GM21447 (cell line): ENCODE results near the gene ZAP70.
"Not testable (repeated sequence)": the region's sequence is repeated elsewhere in the genome, so short reads cannot be mapped to it uniquely, and the experiment has no call there.

Source experiments
- ATAC-seq: cut with Tn5 transposase; IDR thresholded peaks from one replicate; pipeline ENCODE4 v1.9.1; 2021; ENCODE audit not compliant: unreplicated experiment

Gene ZAP70

GRCh38 chr2:97697252-97698235 lies 15.8 kb upstream of the ZAP70 start:
- ATAC-seq = peak; percentile 95

DNA sequence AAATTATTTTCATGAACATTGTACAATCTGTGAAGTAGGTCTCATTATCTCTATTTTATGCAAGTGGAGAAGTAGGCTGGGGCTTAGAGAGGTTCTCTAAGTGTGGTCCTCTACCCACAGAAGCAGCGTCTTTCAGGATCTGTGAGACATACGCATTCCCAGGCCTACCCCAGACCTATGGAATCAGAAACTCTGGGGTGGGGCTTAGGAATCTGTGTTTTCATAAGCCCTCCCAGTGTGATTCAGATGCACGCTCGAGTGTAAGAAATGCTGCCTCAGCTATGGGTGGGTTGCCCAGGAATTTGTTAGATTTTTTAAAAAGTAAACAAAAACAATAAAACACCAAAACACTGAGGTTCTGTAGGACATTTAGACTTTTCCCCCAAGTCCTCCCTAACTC lies 14.8 kb upstream of the ZAP70 start:
- no peak for ATAC-seq

GRCh38 chr2:97699765-97700444 lies 13.5 kb upstream of the ZAP70 start:
- ATAC-seq = no peak

DNA sequence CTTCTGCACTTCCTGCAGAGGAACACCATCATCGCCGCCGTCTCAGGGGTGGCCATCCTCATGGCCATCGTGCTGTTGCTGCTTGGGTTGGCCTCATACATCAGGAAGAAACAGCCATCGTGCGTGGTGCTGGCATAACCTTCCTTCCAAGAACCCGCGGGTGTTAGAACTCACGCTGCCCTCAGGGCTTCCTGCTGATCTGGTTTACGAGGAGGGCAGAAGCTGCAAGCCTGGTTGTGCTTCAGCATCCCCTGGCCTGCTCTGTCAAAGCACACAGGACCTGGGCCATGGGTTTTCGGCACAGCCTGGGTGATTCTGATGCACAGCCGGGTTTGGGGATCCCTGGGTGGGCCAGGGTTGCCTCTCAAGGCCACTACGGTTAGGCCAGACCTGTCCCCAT lies 12.2 kb upstream of the ZAP70 start:
- no peak for ATAC-seq

GRCh38 chr2:97701851-97702465 lies 11.4 kb upstream of the ZAP70 start:
- ATAC-seq = no peak

DNA sequence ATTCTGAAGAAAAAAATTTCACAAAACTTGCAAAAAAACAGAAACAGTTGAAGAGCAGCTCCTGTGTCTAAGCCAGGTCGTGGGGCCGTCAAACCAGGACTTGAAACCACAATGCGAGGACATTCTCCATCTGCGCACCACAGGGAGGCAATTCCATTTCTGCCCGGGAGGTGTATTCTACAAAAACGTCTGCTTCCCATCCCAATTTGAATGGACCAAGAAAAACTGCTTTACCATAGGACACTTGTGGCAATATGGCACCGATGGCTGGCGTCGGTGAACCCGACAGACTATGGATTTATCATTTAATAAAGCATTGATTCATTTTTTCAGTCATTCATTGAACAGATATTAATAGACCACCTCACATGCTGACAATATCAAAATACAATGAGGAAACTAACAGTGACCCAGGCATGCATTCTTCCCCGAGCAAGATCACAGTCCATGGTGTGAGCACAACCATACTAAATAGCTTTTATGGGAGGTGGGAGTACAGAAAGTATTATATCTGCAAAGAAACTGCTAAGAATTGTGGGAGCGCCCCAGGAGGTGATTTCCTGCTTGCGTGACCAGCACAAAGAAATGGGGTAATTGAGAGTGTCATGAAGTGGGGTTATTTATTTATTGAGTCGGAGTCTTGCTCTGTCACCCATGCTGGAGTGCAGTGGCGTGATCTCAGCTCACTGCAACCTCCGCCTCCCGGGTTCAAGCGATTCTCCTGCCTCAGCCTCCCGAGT lies 10.5 kb upstream of the ZAP70 start:
- no peak for ATAC-seq

- no peak for ATAC-seq
Measured at GRCh38 chr2:97703741-97704140, 9.6 kb upstream of the ZAP70 start.

DNA sequence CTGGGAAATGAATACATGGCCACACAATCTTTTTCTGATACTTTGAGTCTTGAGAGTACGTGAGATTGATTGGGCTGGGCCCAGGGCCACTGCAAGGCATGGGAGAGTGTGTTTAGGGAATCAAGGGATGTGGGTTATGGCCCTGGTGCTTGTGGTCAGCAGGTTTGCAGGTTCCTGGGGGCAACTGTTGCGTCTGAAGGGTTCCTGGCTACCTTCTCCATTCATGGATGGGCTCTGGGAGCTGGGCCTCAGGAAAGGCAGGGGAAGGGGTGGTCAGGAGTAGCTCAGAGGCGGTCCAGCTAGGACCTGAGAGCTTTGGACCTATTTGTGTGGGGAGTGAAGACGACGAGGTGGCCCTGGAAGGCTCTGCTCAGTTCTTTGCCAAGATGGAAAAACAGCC lies 8.4 kb upstream of the ZAP70 start:
- no peak for ATAC-seq

- no peak for ATAC-seq
Measured at GRCh38 chr2:97706112-97706511, 7.3 kb upstream of the ZAP70 start.

- ATAC-seq = no peak
Measured at GRCh38 chr2:97706708-97707345, 6.5 kb upstream of the ZAP70 start.

GRCh38 chr2:97707362-97708047 lies 5.9 kb upstream of the ZAP70 start:
- no peak for ATAC-seq

DNA sequence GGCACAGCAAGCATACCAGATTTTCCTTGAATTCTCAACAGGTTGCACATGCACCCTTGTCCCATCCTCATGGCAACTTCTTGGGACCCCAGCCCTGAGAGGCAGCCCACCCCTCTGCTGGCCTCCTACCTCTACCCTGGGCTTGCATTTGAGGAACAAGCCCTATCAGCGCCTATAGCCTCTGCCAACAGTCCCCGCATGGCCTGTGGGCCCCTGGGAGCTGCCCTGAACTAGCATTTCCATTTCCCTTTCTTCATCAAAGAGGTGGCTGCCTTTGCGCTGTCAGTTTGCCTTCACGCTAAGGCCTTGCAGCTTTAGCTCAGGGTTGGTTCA lies 5.4 kb upstream of the ZAP70 start:
- no peak for ATAC-seq

DNA sequence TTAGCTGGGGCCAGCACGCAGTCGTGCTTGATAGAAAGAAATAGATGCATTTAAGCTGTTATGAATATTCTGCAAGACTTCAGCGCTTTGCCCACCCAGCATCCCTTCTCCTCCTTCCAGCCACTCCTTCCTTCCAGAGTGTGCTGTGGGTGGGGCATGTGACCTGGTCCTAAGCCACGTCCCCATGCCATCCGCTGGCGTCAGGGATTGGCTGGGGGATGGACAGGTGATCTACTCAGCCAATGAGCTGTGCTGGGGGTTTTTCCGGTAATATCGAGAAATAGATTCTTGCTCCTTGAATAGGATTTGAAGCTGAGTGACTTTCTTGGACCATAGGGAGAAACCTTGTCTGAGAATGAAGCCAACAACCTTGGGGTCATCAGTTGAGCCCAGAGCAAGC lies 4.8 kb upstream of the ZAP70 start:
- no peak for ATAC-seq

GRCh38 chr2:97711394-97711711 lies 2.0 kb upstream of the ZAP70 start:
- ATAC-seq = no peak

DNA sequence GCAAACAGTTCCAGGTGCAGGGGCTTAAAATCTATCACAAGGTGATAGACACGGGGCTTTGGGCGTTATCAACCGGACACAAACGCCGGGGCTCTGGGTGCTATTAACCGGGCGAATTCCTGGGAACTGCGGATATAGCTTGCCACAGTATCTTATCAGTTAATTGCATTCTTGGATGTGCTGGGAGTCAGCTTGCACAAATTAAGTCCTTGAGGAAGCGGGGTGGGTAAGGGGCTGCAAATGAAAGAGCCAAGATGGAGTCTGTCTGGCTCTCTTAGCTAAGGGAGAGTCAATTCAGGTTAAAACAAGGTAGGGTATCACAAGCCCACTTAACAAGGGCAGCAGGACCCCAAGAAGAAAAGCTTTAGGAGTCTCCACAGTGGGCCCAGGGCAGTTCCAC lies 1.2 kb upstream of the ZAP70 start:
- ATAC-seq = not testable (repeated sequence)

DNA sequence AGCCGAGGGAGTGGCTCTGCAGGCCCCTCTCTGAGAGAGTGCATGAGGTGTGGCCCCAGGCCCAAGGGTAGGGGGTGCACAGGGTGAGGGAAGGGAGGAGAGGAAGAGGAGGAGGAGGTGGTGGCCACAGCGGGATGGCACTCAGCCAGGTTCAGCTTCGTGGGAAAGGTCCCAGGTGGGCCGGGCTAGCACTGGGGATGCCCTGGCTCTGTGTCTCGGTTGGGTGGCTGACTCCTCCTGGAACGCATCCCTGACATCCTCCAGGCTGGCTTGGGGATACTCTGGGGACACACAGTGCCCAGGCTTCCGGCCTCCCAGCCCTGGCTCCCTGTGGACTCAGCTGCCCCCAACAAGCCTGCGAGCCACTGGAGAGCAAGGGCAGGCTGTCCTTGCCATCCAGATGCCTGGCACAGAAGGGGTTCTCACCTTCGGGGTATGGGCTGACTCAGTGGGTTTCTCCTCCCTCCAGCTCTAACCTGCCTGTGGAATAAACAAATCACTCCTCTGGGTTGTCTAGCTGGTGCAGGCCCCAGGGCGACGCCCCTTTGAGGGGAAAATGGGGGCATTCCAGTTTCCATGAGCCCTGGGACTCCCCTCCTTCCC lies 582 bp upstream of the ZAP70 start:
- ATAC-seq = no peak

DNA sequence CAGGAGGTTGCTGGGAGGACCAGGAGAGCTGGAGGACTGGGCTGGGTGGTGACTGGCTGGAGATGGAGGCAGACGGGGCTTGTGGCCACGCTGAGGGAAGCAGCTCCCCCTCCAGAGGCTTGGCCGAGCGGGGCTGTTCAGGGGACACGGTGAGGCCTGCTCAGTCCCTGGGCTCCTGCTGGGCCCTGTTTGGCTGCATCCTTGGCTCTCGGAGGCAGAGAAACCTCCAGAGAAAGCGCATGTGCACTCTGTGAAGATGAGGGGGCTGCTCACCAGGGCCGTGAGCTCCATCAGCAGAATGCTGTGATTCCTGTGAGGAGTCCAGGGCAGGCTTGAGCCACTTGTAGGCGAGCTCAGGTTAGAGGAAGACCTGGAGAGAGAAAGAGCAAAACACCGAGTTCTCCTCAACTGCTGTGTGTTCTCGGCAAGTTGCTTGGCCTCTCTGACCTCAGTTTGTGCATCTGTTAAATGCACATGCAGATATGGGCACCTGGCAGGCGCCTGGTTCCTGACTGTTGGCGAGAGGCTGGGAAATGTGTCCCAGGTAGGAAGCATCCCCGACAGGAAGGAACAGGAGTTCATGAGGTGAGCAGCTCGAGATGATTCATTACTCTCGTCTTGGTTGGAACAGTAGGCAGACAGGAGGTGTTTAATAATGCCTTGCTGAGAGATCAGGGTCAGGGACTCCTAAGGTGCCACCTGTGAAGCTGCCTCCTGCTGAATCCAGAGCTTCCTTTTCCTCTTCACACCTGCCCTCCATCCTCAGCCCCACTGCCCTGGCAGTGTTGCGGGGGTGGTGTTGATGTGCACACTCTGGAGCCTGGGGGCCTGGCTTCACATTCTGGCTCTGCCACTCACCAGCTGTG lies 941 bp downstream of the ZAP70 start:
- no peak for ATAC-seq

DNA sequence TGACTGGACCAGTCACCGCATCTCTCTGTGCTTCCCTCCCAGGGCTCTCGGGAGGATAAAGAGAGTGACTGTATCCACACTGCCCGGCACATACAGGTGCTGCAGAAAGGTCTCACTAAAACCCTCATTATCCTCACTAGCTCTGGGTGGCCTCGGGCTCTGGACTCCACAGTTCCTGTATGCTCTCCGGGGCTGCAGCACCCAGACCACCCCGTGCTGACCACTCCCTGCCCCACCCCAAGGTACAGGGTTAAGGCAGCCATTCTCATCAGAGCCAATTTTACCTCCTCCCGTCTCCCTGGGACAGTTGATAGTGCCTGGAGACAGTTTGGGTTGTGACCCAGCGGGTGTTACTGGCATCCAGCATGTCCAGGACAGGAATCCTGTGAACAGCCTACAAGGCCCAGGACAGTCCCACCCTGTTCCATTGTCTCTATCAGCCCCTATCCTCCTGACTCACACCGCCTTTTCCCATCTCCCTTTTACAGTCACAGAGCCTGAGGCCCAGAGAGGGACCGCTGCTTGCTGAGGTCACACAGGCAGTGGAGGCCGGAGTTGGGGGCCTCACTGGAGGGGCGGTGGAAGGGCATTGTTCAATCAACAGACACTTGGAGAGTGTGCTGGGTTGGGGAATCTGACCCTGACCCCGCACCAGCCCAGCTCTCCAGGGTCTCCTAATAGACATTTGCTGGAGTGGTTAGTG lies 1.7 kb downstream of the ZAP70 start:
- ATAC-seq = no peak
